Measurements from ENCODE around the gene CDH13.

Gene CDH13

DNA sequence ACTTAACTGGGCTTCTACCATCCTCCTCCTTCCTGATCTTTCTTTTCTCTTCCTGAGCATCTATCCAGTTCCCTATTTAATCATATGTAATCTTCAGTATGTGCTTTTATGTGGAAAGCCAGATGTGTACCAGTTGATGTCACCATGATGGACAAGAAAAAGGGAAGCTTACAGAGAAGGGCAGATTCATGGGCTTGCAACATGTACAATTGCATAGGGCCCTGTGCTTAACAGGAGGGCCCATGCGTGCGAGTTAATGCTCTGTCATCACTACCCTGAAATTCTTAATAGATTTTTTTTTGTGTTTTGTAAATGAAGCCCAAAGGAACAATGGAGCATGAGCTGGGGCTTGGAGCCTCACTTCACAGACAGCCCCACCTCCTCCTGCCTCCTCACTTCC is 124.3 kb downstream of the CDH13 start:
- DNase-seq = no peak

DNA sequence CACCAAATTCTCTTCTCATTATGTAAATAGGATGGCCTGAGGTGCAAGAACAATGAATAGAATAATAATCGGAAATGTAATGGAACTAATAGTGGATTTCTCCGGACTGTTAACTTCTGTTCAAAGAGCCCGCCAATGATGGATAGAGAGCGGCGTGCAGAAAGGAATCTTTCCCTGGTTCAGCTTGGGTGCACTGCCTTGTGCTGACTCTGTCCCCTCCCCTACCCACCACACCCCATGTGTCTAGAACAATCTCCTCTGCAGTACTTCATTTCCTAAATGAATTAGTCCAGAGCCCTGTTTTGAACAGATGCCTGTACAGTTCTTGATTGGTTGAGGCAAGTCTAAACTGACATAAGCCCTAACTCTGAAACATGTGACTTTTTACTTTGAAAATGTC is 125.4 kb downstream of the CDH13 start:
- DNase-seq = no peak

GRCh38 chr16:82753821-82754220 is 127.1 kb downstream of the CDH13 start:
- DNase-seq = no peak

DNA sequence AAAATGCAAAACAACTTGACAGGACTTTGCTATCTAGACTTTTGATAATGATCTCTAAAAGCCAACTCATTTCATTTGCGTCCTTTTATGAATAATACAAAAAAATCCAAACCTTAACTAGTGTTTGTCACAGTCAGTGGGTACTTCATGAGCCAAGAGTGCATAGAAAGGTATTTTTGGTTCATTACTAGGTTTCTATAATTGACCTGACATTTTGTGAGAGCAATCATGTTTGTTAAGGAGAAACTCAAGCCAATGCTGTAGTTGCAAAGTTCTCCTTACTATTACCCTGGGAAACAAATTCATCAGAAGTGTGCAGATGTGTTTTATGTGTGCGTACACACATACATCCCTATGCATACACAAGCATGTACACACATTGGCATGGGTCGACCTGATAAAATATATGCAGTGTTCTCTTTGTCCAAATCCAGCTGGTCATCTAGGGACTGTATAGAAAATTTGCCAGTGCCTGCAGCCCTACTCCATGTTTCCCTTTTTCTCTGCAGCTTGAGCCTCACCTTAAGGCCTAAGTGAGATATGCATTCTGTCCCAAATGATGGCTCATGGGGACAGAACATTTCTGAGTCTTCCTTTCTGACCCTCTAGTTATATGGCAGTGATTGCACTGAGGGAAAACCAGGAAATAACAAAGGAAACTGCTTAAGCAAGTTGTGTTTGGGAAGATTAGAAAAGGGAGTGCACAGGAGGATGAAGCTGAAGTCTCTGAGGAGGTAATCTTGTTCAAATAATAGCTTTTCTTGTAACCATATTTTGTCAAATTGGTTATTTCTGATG is 128.1 kb downstream of the CDH13 start:
- no peak for DNase-seq

DNA sequence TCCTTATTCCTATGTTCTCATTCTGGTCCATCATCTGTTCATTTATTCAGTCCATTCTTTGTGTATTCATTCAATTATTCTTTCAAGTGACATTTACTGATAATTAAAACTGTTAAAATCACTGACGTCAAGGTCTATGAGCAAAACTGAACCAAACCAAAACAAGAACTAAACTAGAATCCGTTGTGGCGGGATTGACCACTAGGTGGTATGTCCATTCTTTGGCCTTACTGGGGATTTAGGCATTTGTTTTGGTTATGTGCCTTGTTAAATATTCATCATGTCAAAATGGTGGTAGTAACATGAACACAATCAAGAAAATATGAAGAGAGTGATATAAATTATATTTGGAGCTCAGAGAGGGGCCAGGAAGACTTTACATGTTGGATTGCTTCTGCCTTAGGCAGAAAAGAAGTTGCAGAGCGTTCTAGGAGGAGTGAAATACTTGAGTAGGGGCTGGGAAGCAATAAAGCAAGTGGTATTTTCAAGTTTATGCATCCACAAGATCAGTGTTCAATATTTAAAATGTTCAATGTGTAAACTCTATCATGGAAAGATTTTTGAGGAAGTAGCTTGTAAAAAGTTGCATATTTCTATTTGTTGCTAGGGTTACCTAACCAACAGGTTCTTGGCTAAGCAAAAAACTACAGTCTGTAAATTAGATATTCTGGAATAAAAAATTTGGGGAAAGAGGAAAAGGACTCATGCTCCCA is 129.0 kb downstream of the CDH13 start:
- DNase-seq = no peak

DNA sequence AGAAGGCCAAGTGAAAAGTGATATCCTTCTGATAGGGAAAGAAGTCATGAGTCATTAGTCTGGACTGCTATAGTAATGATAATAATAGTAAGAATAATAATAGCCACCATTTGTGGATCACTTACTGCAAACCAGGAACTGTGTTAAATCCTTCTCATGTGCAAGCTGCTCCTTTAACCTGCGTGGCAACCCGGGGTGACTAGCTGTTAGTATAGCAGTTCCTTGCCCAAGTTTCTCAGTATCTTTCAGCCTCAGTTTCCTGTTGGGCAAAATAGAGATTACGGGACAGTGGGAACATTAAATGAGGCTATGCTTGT is 129.5 kb downstream of the CDH13 start:
- no peak for DNase-seq

GRCh38 chr16:82758406-82758805 is 131.6 kb downstream of the CDH13 start:
- no peak for DNase-seq

GRCh38 chr16:82758904-82759303 is 132.1 kb downstream of the CDH13 start:
- no peak for DNase-seq

GRCh38 chr16:82761236-82761635 is 134.5 kb downstream of the CDH13 start:
- no peak for DNase-seq

DNA sequence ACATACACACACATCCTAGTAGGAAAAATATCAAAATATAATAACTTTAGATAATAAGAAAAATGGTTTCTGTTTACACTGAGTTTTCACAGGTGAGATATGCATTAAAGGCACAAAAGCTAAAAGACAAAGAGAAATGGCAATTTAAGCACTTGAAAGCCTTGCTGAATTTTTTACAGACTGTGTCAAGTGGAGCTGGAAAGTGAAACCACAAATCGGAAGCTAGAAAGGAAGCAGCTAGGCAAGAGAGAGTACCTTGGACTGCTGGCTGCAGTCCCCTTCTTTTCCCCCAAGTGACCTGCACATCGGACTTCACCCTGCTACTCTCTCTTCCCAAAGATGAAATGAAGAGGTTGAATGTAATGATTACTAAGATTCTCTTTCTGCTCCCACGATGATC is 135.1 kb downstream of the CDH13 start:
- no peak for DNase-seq

DNA sequence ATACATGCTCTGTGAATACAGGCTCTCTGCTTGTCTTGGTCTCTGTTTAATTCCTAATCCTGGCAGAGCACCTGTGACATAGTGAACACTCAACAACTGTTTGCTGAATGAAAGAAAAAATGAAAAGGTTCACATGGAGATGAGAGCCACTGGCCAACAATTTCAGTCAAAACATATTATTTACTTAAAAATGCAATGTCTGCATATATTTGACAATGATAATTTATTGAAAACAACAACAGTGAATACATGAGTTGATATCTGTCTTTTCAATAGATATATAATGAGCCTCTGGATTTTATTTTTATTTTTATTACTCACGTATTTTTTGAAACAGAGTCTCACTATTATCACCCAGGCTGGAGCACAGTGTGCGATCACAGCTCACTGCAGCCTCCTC is 136.6 kb downstream of the CDH13 start:
- no peak for DNase-seq

DNA sequence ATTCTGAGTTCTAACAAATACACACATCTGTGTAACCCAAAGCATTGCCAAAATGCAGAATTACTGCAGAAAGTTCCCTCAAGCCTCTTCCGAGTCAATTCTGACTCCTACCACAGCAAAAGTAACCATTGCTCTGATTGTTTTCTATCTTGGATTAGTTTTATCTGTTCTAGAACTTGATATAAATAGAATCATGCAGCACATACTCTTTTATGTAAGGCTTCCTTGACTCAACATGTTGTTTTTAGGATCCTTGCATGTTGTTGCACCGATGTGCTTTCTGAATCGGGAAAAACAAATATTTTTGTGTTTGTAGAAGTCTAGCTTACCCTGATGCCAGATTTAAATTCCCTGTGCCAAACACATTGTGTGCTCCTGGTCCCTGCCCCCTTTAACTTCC is 140.4 kb downstream of the CDH13 start:
- no peak for DNase-seq

DNA sequence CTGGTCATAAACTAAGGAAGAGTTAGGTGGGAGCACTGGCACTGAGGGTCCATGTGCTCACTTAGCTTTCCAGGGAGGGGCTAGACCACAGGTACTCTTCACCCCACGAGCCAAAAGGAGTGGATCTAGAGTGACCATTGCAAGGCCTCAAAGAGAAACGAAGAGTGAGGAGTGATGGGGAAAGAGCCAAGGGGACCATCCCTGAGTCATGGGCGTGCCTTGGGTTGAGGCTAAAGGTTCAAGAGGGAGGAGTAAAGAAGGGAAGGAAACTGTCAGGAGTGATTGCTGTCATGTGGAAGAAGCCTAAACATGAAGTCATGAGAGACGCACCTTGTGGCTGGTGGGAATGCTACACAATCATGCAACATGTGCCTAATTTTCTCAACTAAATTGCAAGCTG is 141.0 kb downstream of the CDH13 start:
- DNase-seq = no peak

GRCh38 chr16:82769845-82770244 is 143.1 kb downstream of the CDH13 start:
- DNase-seq = no peak

DNA sequence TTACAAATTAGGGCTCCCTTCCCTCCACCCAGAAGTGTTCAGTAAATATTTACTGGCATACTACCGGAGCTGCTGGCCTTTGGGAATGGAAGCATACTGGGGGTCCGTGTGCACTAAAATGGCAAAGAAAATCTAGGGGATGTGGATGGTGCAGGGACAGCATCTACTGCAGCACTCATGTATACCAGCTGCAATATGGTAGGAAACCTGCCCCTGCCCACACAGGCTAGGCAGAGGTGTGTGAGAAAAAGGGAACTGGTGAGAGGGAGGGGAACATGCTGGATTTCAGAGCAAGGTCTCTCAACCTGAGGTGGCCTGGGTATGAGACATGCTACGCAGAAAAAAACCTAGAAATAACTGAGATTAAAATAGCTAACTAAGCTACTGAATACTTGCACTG is 145.4 kb downstream of the CDH13 start:
- DNase-seq = no peak

DNA sequence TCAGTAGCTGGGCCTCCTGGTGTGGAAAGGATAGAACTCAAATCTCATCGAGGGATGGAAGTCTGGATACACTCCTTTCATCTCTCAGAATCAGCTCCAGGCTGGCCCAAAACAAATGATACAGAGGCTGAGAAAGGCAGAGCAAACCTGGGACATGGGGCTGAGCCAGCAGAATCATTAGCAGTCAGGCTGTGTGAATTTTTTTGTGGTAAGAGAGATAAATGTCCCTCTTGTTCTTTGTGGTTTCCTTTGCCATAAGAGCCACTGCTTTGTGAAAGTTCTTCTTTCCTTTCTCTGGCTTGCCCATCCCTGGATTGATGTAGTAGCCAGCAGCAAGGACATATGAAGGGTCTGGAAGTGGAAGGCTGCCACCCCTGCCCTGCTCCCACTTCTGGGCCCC is 146.2 kb downstream of the CDH13 start:
- DNase-seq = no peak

DNA sequence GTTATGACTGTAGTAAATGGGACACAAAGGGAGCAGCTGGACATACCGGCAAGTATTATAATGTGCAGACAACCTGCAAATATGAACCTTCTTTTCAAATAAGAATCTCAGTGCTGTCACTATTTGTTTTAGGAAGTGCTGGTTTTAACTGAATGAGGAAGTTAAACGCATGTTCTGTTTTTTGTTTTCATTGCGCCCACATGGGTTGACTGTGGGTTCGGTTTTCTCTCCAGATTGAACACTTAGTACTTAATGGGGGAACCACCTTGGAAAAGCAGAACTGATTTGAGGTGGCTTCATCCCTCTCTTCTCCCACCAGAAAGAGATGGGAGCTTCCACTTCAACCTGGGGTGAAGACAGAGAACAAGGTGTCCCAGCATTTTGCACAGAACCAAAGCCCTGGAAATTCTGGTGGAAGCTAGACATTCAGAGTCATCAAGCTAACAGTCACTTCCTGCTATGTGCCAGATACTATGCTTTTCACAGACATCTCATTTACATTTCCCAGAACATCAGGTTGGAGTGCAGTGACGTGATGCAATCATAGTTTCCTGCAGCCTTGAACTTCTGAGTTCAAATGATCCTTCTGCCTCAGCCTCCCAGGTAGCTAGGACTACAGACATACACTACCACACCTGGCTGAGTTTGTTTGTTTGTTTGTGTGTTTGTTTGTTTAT is 149.8 kb downstream of the CDH13 start:
- DNase-seq = no peak

DNA sequence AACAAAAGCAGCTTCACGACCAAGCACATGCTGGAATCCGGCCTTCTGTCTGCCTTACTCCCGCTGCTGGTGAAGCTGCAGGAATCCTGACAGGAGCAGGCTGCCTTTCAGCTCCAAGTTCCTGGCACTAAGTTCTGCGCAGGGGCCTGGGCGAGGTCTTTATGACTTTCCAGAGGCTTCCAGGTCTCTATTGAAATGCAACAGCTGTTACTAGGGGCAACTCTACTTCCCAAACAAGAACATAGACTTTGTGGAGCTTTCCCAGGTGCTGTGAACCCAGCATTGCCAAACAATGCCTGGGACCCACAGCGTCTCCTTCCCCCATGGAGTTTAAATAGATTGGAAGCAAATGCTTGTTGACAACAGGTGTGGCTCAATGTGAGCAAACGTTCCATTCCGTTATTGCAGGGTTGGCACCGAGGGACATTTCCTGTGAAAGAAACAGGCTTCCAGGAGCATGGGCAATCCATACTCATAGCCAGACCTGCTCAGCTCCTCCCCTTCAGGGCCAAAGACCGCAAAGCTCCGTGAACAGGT is 156.0 kb downstream of the CDH13 start:
- DNase-seq = no peak

DNA sequence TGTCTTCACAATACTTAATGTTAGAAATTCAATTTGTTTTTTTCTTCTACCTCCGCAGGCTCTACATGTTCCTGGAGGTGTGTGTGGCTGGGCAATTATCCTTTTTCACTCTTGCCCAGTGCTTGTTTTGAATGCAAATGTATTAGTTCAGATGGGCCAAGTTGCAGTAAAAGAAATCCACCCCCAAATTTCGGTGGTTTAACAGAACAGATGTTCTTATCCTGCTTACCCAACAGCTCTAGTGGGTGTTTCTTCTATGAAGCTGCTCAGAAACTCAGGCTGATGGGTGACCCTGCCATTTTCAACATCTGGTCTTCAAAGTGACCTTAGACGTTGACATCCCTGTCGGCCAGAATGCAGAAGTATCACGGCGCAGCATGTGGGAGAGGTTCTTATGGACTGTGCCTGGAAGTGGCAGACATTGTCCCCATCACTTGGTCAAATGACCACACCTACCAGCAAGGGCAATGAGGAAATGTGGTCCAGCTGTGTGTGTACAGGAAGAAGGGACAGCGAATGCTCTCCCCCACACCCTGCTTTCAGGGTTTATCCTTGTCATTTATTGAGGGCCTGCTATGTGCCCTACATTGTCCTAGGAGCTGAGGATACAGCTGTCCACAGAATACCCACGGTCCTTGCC is 157.3 kb downstream of the CDH13 start:
- no peak for DNase-seq

DNA sequence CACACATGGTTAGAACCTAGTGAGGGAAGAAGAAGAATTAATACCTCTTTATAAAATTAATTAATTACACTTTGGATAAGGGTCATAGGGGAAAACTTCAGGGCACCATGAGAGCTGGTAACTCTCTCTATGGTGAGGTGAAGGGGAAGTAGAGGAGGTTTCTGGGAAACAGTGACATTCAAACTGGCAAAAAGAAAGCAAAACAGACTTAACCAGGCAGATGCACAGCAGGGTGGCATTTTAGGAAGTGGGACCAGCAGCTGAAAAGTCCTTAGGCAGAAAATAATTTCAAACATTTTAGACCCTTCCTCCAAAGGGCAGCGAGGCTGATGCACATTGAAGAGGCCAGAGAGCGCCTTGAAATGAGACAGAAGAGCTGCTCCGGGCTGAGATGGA is 157.8 kb downstream of the CDH13 start:
- DNase-seq = no peak

DNA sequence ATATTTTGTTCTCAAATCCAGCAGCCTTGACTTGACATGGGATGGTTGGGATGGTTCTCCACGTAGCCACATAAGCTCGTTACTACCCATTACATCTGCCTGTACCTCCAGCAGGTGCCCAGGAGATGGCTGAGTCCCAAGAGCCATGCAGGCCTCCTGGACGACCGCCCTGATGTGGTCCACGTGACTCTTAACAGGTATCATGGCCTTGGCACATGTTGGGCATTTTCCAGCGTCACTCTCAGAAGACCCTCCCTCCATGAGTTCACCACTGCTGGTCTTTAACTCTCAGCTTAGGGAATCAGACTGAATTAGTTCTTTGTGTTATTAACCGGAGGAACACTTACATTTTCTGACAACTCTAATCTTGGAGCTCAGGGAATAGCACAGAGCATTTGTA is 161.5 kb downstream of the CDH13 start:
- DNase-seq = no peak

- no peak for DNase-seq
Observed at GRCh38 chr16:82788919-82789318, 162.2 kb downstream of the CDH13 start.

- DNase-seq = no peak
Observed at GRCh38 chr16:82792693-82793092, 165.9 kb downstream of the CDH13 start.
